Measurements from ENCODE around the gene TECPR2. TPM values are rescaled to one million over a fixed set of nuclear protein-coding genes. Genes with fewer than 3 reads are reported as not detected.
A peak's percentile ranks its signal among the peaks of the same experiment; 100 is the strongest.
"Not testable (repeated sequence)": the region's sequence is repeated elsewhere in the genome, so short reads cannot be mapped to it uniquely, and the experiment has no call there.

The TECPR2 gene
- total RNA-seq, 1 donor from 2014 or later = 19.9 TPM

DNA sequence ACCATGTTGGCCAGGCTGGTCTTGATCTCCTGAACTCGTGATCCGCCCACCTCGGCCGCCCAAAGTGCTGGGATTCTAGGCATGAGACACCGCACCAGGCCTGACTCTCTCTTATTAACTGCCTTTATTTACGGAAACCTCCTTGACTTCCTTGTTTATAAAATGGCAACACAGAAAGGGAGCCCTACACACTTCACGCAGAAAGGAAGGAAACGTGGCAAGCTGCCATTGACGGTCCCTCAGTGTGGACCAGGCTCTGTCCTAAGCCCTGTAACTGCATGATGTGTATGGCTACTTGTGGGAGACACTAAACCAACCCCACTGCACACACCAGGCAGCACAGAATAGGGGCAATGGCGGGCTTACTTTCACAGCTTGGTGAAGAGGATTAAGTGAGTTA lies 11.7 kb upstream of the TECPR2 start:
- no peaks in the 10 kb centered on the region for H3K9me3 Mint-ChIP-seq (ENCODE audit: unreplicated experiment)
- no peak overlapping the region for H3K4me3 ChIP-seq (ENCODE audit: insufficient read depth, low read depth, low read length)
- H3K27ac Mint-ChIP-seq (ENCODE audit: unreplicated experiment) = peak overlapping the region; percentile 41
- H4K20me1 ChIP-seq (ENCODE audit: insufficient read depth, low read length) = no peaks in the 10 kb centered on the region
- no peak overlapping the region for H3K27ac ChIP-seq (ENCODE audit: low read depth, low read length)
- no peak overlapping the region for H3K4me3 Mint-ChIP-seq (ENCODE audit: unreplicated experiment)
- H3K4me1 ChIP-seq (ENCODE audit: insufficient read depth, low read length) = no peaks in the 10 kb centered on the region
- no peaks in the 10 kb centered on the region for H3K4me1 Mint-ChIP-seq (ENCODE audit: low read depth, unreplicated experiment)
- no peak overlapping the region for H3K4me2 ChIP-seq (ENCODE audit: low read length)
- H3K9ac ChIP-seq (ENCODE audit: low read length) = no peak overlapping the region
- no peak overlapping the region for H2AFZ ChIP-seq (ENCODE audit: low read depth, low read length)
- no peaks in the 10 kb centered on the region for H3K27me3 ChIP-seq (ENCODE audit: insufficient read depth, low read length)
- H3K36me3 ChIP-seq (ENCODE audit: insufficient read depth, low read length) = peaks cover 20% of the 10 kb centered on the region
- peaks cover 18% of the 10 kb centered on the region for H3K36me3 Mint-ChIP-seq (ENCODE audit: low read depth, unreplicated experiment)
- FAIRE-seq = no peak
- H3K9me3 ChIP-seq (ENCODE audit: insufficient read depth, low read depth, low read length) = no peaks in the 10 kb centered on the region
- H3K79me2 ChIP-seq (ENCODE audit: insufficient read depth, low read length) = no peaks in the 10 kb centered on the region
- H3K27me3 Mint-ChIP-seq (ENCODE audit: low read depth, unreplicated experiment) = no peaks in the 10 kb centered on the region
- no peak for TF ChIP-seq EZH2 (IDR thresholded peaks at IDR 0.05; ENCODE audit: insufficient read depth, low read length)
- TF ChIP-seq, protein P1, sequence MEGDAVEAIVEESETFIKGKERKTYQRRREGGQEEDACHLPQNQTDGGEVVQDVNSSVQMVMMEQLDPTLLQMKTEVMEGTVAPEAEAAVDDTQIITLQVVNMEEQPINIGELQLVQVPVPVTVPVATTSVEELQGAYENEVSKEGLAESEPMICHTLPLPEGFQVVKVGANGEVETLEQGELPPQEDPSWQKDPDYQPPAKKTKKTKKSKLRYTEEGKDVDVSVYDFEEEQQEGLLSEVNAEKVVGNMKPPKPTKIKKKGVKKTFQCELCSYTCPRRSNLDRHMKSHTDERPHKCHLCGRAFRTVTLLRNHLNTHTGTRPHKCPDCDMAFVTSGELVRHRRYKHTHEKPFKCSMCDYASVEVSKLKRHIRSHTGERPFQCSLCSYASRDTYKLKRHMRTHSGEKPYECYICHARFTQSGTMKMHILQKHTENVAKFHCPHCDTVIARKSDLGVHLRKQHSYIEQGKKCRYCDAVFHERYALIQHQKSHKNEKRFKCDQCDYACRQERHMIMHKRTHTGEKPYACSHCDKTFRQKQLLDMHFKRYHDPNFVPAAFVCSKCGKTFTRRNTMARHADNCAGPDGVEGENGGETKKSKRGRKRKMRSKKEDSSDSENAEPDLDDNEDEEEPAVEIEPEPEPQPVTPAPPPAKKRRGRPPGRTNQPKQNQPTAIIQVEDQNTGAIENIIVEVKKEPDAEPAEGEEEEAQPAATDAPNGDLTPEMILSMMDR (IDR thresholded peaks at IDR 0.05; ENCODE audit: insufficient read depth, low read depth, low read length) = no peak
- DNase-seq (ENCODE audit: low read depth) = no peak

DNA sequence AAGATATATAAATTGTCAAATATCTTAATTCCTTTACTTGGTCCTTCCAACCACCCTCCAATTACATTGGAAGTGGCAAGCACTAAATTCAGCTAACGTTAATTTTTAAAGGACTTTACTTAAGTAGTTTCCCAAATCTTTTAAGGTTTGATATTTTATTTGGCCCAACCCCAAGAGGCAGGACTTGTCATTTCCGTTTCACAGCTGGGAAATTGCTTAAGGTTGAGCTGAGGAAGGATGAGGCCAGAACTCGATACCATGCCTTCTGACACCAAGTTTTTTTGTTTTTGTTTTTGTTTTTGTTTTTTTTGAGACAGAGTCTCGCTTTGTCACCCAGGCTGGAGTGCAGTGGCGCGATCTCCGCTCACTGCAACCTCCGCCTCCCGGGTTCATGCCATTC lies 11.1 kb upstream of the TECPR2 start:
- H3K9ac ChIP-seq (ENCODE audit: low read length); H3K9me3 Mint-ChIP-seq (ENCODE audit: unreplicated experiment); H3K27ac Mint-ChIP-seq (ENCODE audit: unreplicated experiment); FAIRE-seq; H3K4me1 ChIP-seq (ENCODE audit: insufficient read depth, low read length); H3K4me3 Mint-ChIP-seq (ENCODE audit: unreplicated experiment); H3K79me2 ChIP-seq (ENCODE audit: insufficient read depth, low read length); H2AFZ ChIP-seq (ENCODE audit: low read depth, low read length); DNase-seq (ENCODE audit: low read depth); H3K4me2 ChIP-seq (ENCODE audit: low read length); H3K4me1 Mint-ChIP-seq (ENCODE audit: low read depth, unreplicated experiment); H3K27me3 ChIP-seq (ENCODE audit: insufficient read depth, low read length); H3K4me3 ChIP-seq (ENCODE audit: insufficient read depth, low read depth, low read length); H4K20me1 ChIP-seq (ENCODE audit: insufficient read depth, low read length); H3K9me3 ChIP-seq (ENCODE audit: insufficient read depth, low read depth, low read length); H3K27me3 Mint-ChIP-seq (ENCODE audit: low read depth, unreplicated experiment); H3K27ac ChIP-seq (ENCODE audit: low read depth, low read length): not testable (repeated sequence)
- H3K36me3 ChIP-seq (ENCODE audit: insufficient read depth, low read length) = peaks cover 23% of the 10 kb centered on the region
- peaks cover 18% of the 10 kb centered on the region for H3K36me3 Mint-ChIP-seq (ENCODE audit: low read depth, unreplicated experiment)

DNA sequence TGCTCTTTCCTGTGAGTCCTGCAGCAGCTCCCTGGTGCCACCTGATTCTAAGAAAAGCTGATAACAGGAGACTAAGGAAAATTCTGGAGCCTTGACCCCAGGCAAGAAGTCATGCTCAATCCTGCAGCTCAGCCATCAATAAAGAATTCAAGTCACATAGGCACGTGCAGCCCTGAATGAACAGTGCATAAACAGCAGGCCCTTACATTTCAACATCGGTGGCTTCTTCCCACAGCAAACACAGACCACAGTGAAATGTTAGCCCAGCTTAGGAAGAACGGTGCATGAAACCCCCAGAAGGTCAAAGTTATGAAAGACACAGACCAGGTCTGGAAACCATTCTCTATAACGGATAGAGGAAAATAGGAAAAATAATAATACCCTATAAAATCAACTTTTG lies 10.5 kb upstream of the TECPR2 start:
- Mint-ChIP-seq H3K4me1 (ENCODE audit: low read depth, unreplicated experiment) (no peaks in the 10 kb centered on the region), H3K9me3 (ENCODE audit: unreplicated experiment) (no peaks in the 10 kb centered on the region), H3K36me3 (ENCODE audit: low read depth, unreplicated experiment) (peaks cover 20% of the 10 kb centered on the region), H3K27me3 (ENCODE audit: low read depth, unreplicated experiment) (no peaks in the 10 kb centered on the region), H3K27ac (ENCODE audit: unreplicated experiment) (no peak overlapping the region), H3K4me3 (ENCODE audit: unreplicated experiment) (no peak overlapping the region)
- Histone ChIP-seq H3K27ac (ENCODE audit: low read depth, low read length) (no peak overlapping the region), H3K79me2 (ENCODE audit: insufficient read depth, low read length) (no peaks in the 10 kb centered on the region), H4K20me1 (ENCODE audit: insufficient read depth, low read length) (no peaks in the 10 kb centered on the region), H3K9ac (ENCODE audit: low read length) (no peak overlapping the region), H3K4me2 (ENCODE audit: low read length) (no peak overlapping the region), H3K4me1 (ENCODE audit: insufficient read depth, low read length) (no peaks in the 10 kb centered on the region), H2AFZ (ENCODE audit: low read depth, low read length) (no peak overlapping the region), H3K4me3 (ENCODE audit: insufficient read depth, low read depth, low read length) (no peak overlapping the region), H3K36me3 (ENCODE audit: insufficient read depth, low read length) (peaks cover 25% of the 10 kb centered on the region), H3K9me3 (ENCODE audit: insufficient read depth, low read depth, low read length) (no peaks in the 10 kb centered on the region), H3K27me3 (ENCODE audit: insufficient read depth, low read length) (no peaks in the 10 kb centered on the region)
- TF ChIP-seq, protein P1 (IDR thresholded peaks at IDR 0.05; ENCODE audit: insufficient read depth, low read depth, low read length) = no peak
- TF ChIP-seq EZH2 (IDR thresholded peaks at IDR 0.05; ENCODE audit: insufficient read depth, low read length) = no peak
- DNase-seq (ENCODE audit: low read depth) (no peak), FAIRE-seq (no peak)

All from astrocyte (in vitro differentiated cells and primary cell).